ENCODE data around the gene NPTXR. TPM values are rescaled to one million over a fixed set of nuclear protein-coding genes. Genes with fewer than 3 reads are reported as not detected.

The NPTXR gene
- total RNA-seq, 4 donors from 2014 or later = 3.6 to 8.7 (median 4.4) TPM

DNA sequence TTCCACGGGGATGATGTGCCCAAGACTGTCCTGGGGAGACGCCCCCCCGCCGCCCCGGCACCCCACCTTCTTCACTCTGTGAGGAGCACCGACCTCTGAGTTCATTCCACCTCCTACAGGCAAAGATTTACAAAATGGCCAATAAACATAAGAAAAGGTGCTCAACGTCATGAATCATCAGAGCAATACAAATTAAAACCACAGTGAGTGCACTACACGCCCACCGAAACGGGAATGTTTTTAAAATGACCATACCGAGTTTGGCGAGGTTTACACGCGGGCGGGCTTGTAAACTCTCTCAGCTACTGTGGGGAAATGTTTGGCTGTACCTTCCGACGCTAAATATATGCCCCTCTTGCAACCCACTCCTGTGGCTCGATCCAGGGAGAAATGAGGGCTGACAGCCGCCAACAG is 7.9 kb downstream of the NPTXR start:
- Histone ChIP-seq H3K9me3 (no peaks in the 10 kb centered on the region), H3K27ac (no peak overlapping the region), H3K4me3 (replicated peaks in 1 of 3) (no peak overlapping the region), H3K4me1 (no peaks in the 10 kb centered on the region), H3K27me3 (no peaks in the 10 kb centered on the region), H3K36me3 (no peaks in the 10 kb centered on the region)
- 64 to 67% methylated on average over 19 of the region's 19 CpGs for WGBS, 2 donors
- DNase-seq = no peak
- intact Hi-C loops (cut with DNase I) = no loop called here
- TF ChIP-seq POLR2A (IDR thresholded peaks at IDR 0.05) (no peak), CTCF (IDR thresholded peaks at IDR 0.05) (no peak)

- DNase-seq = no peak
- intact Hi-C loops (cut with DNase I) = no loop called here
- no peak overlapping the region for H3K27ac ChIP-seq
- 98 to 100% methylated on average over 1 to 5 of the region's 5 CpGs for WGBS, 2 donors
- H3K9me3 ChIP-seq = no peaks in the 10 kb centered on the region
- no peaks in the 10 kb centered on the region for H3K27me3 ChIP-seq
- H3K4me3 ChIP-seq (replicated peaks in 1 of 3) = no peak overlapping the region
- TF ChIP-seq CTCF (IDR thresholded peaks at IDR 0.05) = no peak
- TF ChIP-seq POLR2A (IDR thresholded peaks at IDR 0.05) = no peak
- H3K36me3 ChIP-seq = no peaks in the 10 kb centered on the region
- no peaks in the 10 kb centered on the region for H3K4me1 ChIP-seq
These were observed 8.8 kb downstream of the NPTXR start for GRCh38 chr22:38834991-38835390.

- no peaks in the 10 kb centered on the region for H3K36me3 ChIP-seq
- H3K27me3 ChIP-seq = no peaks in the 10 kb centered on the region
- WGBS, 2 donors = 87 to 90% methylated on average over 13 of the region's 13 CpGs
- no peak for DNase-seq
- H3K9me3 ChIP-seq = no peaks in the 10 kb centered on the region
- no peak overlapping the region for H3K4me3 ChIP-seq (replicated peaks in 1 of 3)
- H3K4me1 ChIP-seq = no peaks in the 10 kb centered on the region
- intact Hi-C loops (cut with DNase I) = no loop called here
- no peak overlapping the region for H3K27ac ChIP-seq
- TF ChIP-seq POLR2A (IDR thresholded peaks at IDR 0.05) = no peak
- TF ChIP-seq CTCF (IDR thresholded peaks at IDR 0.05) = no peak
These were observed 9.4 kb downstream of the NPTXR start for GRCh38 chr22:38834215-38834953.

- TF ChIP-seq CTCF (IDR thresholded peaks at IDR 0.05) (no peak), POLR2A (IDR thresholded peaks at IDR 0.05) (no peak)
- no peak overlapping the region for H3K27ac ChIP-seq
- DNase-seq = no peak
- no peaks in the 10 kb centered on the region for H3K36me3 ChIP-seq
- no peaks in the 10 kb centered on the region for H3K9me3 ChIP-seq
- H3K4me3 ChIP-seq (replicated peaks in 1 of 3) = no peak overlapping the region
- WGBS, 2 donors = 72% methylated on average over 3 of the region's 3 CpGs; no CpG with 5 or more reads in 1 of the 2 donors
- no peaks in the 10 kb centered on the region for H3K27me3 ChIP-seq
- intact Hi-C loops (cut with DNase I) = no loop called here
- H3K4me1 ChIP-seq = no peaks in the 10 kb centered on the region
These were observed 10.8 kb downstream of the NPTXR start for GRCh38 chr22:38833061-38833460.

Measured in thyroid gland (tissue), 4 donors.